Astrocyte of the hippocampus (primary cell): Measurements from ENCODE around the gene GNG4.
A peak's percentile ranks its signal among the peaks of the same experiment; 100 is the strongest.

Experiments used
- DNase-seq: peaks from one replicate; pipeline ENCODE4 v3.0.0; 2011; ENCODE audit warnings: low read depth, low spot score

The GNG4 gene

DNA sequence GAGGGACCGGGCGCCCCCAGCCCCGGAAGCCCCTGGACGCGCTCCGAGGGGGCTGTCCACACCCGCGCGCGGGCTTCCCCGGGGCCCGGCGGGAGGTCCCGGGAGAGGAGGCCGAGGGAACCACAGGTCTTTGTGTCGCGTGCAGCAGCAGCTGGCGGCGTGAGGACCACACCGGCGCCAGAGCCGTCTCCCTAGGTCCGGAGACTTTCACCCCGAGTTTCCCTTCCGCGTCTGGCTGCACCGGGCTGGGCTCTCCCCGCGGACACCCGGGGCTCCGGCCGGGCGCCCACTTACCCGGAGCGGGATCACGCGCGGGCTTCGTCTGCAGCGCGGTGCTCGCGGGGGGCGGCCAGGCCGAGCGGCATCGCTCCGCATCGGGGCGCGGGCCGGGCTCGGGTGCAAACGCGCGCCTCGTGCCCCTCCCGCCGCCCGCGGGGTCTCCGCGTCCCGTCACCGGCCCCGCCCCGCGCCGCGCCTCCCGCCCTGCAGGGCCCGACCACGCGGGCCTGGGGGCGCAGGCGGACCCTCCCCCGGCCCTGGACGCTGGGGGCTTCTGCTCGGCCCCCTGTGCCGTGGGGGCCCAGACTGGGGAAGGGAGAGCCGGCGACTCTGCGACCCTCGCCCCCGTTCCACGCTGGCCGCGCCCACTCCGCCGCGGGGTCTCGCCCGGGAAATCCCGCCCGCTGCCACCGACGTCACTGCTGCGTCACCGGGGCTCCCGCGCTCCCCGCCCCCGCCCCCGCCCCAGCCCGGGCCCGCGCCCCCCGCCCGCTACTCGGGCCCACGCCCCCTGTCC lies at the start of gene GNG4:
TSS of gene GNG4 (minus strand) at position 417 of the 796 bp plus-strand sequence. CDS start 65,946 bp downstream, outside the sequence.
- peak; percentile 60 for DNase-seq

DNA sequence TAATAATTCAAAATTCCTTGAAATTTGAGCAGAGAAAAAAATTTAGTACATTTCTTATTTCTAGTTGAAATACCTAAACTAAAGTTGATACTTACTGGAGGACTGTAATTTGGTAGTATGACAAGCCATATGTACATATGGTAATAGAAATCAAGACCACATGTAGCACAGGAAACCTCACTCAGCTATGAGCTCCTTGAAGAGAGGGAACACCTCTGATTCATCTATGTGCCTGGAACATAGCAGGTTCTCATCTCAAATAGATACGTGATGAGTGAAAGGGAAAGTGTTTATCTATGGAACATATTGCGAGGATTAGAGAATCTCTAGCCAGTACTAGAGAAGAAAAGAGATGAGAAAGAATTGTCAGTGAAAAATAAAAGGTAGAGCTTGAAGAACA lies 47.9 kb upstream of the GNG4 start:
- DNase-seq = no peak

DNA sequence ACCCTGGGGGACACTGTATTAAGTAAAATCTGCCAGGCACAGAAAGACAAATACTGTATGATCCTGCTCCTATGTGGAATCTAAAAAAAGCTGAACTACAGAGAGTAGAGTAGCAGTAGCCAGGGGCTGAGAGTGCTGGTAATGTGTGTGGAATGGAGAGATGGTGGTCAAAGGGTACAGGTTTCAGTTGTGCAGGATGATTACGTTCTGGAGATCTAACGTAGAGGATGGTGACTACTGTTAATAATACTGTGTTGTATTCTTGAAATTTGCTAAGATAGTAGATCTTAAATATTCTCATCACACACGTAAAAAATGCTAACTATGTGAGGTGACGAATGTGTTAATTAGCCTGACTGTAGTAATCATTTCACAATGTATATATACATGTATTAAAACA lies 39.8 kb upstream of the GNG4 start:
- DNase-seq = no peak

DNA sequence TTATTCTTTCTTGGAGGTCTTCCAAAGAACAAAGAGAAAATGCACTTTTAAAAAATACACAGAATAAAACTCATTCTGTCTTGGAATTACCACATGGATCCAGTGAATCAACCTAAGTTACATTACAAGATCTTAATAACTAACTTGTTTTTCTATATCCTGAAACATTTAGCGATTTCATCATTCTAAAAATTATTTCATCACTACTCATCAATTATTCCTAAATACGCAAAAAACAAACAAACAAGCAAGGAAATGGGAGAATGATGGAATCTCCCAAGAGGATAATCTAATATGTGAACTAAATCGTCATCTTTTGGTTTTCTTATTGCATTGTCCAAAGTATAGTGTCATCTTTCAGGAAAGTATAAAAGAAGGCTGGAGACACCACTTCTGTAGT lies 38.5 kb upstream of the GNG4 start:
- DNase-seq = no peak

DNA sequence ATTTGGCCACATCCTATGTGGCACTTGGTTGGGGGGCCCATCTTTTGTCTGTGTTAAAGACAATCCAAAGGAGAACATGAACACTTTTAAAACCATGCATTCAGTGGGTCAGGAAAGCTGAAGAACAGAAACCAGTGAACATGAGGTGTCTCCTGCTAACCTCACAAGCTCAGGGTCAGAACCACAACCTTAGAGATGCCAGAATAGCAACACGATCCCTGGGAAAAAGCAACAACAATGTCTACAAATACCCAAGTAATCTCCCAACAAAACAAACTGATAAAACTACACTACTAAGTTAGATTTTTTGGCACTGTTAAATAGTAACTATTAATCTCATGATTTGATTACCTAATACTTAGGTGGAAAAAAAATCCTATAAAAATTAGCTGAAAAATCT lies 34.1 kb upstream of the GNG4 start:
- no peak for DNase-seq

DNA sequence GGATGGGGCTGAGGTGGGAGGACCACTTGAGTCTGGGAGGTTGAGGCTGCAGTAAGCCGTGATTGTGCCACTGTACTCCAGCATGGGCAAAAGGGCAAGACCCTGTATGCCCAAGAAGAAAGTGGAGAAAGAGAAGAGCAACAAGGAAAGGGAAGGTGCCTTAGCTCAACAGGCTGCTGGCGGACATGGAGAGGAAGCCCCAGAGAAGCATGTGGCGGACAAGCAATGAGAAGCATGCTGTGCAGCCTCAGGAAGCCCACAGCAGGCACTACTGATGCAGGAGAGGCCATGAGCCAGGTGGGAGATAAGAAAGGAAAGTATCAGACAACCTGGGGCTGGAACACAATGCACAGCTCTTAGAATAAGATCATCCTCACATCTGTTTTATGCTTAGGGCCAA lies 32.6 kb upstream of the GNG4 start:
- no peak for DNase-seq

DNA sequence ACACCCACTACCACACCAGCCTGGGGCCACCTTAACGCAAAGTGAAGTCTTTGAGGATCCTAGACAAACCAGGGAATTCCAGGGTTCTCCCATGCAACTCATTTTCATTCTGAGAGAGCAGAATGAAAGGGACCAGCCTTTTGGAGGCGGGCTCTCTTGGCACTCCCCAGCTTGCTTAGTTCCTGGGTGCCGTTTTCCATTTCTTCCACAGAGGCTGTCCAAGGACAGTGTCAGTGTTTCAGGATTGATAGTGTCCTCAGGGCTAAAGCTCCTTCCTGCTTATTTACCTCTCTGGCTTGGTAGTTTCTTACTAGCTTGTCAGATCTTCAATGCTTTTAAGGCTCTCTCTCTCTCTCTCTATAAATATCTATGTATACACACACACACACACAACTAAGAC lies 30.1 kb upstream of the GNG4 start:
- no peak for DNase-seq

DNA sequence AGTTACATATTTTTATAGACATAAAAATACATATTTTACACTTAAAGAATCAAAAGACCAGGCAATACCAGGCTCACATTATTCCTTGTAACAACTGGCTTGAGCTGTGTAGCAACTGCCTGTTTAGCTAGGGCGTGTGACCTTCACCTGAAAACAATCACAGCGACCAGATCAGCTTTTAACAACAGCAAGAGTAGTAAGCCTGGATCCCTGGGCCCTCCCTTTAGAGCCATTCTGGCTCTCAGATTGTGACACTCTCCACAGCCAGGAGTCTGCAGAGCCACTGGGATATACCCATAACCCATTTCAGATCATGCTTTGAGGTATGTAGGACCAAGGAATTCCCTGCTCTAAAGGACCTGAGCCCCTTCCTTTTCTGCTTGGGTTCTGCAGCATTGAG lies 29.4 kb upstream of the GNG4 start:
- no peak for DNase-seq

DNA sequence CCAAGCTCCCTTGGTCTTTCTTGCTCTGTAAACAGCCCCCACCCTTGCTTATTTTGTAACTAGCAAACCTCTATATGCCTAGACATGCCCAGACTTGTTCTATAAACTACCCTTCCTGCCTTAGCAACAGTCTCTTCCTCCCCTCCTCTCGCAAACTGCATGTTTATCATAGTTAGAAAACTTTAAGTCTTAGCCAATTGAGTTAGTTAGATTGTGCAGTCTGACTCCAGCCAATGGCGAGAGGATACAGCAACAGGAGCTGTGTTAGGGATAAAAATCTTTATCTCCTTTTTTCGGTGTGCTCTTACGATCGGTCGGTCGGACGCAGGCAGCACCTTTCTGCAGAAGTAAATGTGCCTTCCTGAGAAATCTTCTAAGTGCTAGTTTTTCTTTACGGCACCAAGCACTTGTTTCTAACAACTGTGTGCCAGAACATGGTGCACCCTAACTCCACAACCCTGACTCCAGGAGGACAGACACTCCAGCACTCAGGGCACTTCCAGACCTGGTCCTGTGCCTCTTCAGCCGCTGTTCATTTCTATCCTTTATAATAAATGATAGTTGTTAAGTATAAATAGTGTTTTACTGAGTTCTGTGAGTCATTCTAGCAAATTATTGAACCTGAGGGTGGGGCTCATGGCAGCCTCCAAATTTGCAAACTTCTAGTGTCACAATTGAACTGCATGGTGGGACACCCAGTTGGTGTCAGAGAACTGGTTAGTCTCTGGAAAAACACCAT lies 25.7 kb upstream of the GNG4 start:
- DNase-seq = peak; percentile 20

DNA sequence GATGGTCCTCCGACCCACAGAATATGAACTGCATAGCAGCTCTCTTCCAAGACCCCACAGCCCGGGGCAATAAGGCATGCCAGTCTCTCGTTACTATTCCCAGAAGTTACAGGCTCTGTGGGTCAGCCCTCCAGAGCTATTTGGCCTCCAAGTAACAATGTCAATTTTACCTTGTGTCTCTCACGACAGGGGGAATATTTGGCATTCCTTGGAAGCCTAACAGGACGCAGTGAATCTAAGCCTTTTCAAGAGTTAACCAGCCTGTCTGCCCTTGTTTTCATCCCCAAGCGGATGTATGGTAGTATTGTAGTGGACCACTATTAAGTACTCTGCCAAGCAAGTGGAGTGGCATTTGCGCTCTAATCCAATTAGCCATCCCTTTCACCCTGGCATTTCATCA lies 24.4 kb upstream of the GNG4 start:
- peak; percentile 78 for DNase-seq

DNA sequence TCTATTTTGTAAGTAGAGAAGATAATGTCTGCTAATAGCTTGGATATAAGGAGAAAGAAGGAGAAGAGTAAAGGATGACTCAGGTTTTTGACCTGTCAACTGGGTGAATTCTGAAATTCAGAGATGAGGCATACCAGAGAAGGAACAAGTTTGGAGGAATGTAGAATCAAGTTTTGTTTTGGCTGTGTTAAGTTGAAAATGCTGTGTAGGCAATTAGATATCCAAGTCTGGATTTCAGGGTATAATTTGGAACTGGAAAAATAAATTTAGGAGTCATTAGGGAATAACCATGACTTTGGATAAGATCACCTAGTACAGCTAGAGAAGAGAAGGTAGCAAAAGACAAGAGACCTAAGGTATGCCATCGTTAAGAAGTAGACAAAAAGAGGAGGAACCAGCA lies 22.4 kb upstream of the GNG4 start:
- no peak for DNase-seq

DNA sequence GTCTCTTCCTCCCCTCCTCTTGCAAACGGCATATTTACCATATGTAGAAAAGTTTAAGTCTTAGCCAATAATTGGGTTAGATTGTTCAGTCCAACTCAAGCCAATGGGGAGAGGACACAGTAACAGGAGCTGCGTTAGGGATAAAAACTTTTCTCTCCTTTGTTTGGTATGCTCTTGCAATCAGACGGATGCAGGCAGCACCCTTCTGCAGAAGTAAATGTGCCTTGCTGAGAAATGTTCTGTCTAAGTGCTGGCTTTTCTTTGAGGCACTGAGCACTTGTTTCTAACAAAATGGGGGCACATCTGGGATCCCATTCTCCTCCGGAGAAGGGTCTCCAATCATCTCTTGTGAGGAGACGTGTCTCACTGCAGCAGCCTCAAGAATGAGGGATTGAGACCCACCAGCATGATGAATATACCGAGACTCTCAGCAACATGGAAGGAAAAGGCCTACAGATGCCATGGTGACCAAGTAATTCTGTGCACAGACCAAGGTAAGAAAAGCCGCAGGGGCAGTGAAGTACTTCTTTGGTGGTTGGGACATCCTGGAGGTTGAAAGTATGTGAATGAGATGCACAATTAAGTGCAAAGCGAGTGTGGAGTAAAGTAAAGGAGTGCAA lies 20.7 kb upstream of the GNG4 start:
- DNase-seq = peak; percentile 11

DNA sequence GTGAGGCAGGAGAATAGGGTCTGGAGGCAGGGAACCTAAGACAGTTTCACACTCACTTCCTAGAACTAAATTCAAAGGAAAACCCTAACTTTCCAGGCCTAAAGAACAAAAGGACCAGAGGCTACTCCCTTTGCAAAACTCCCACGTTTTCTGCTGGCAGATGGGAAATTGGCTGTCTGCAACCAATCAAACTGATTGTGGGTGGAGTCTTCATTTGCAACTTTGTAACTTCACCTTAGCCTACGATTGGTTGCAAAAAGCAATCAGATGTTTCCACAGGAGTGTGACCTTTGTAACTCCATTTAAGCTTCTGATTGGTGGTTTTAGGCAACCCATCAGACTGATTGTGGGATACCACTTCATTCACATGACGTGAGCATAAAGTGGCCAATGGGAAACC lies 19.7 kb upstream of the GNG4 start:
- DNase-seq = no peak

DNA sequence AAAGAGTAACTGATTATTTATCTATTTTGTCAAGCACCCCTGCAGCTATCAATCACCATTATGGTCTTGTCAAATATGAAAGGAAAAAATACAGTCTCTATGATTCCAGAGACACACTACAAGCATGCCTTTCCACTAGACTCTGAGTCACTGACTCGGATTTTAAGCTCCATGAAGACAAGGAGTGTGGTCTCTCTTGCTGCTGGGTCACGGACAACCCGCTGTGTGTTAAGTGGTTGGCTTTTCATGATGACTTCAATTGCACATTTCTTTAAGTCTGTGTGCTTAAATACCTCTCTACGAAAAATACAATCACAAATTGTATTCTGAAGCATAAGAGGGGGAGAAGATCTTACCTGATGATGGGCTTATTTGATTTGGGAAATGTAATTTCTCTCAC lies 14.0 kb upstream of the GNG4 start:
- no peak for DNase-seq

DNA sequence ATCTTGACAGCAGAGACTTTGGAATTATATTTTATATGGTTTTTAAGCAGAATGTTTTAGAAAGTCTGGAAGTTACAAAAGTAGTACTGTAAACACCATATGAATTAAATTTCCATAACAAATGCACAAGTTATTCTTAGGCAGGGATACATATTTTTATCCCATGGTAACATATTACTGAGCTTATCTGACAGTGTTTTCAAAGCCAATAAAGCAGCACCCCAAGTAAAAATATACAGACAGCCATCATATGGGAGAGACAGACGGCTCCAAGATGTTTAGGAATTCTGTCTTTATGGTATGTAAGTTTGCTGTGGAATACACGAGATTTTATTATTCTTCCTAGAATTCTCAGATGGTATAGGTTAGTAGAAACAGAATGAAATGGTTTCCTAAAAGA lies 12.0 kb upstream of the GNG4 start:
- DNase-seq = no peak

DNA sequence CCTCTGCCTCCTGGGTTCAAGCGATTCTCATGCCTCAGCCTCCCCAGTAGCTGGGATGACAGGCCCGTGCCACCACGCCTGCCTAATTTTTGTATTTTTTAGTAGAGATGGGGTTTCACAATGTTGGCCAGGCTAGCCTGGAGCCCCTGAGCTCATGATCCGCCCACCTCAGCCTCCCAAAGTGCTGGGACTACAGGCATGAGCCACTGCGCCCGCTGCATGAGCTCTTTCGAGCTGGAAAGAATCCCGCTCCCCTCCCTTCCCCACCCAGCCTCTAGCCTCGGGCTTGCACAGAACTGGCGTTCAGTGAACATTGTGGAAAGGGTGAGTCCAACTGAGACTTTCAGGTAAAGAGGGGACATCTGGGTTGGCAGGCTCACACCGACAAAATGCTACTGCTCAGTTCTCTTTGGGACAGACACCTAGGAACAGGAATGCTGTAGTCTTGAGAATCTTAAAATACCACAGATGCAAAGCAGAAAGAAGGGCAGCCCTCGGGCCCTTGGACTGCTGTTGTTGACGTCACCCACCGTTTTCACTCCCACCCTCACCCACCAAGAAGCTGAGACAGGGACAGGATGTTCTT lies 9.7 kb upstream of the GNG4 start:
- no peak for DNase-seq

DNA sequence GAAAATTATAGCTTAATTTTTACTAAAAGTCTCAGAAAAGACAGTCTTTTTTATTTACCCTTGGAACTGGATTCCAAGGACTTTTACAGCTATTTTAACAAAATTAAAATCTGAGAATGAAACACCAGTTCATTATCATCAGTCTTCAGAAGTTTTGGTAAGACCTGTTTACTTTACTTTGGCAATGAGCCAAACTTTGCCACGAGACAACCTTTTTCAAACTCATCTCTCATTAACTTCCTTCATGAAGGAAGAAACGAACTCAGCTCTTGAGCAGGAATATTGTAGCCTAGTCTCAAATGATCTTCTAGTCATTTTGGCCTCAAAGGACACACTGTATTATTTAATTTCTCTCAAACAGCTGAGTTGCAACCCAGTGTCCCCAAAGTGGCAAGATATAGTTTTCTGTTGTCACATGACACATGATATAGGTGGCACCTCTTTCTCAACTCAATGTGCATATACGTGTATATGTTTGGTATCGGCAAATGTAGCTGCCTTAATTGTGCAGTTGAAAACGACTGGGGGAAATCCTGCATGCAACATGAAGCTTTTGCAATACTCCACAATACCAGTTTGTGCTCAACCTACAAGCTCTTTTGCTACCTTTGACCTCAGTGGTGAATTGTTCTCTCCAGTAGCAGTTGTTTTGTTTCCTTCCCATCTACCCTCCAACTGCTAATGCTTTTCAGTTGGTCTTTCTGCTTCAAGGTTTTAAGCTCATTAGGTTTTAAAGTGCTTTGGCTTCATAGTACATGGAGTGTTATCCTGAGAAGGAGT lies 8.4 kb upstream of the GNG4 start:
- no peak for DNase-seq

DNA sequence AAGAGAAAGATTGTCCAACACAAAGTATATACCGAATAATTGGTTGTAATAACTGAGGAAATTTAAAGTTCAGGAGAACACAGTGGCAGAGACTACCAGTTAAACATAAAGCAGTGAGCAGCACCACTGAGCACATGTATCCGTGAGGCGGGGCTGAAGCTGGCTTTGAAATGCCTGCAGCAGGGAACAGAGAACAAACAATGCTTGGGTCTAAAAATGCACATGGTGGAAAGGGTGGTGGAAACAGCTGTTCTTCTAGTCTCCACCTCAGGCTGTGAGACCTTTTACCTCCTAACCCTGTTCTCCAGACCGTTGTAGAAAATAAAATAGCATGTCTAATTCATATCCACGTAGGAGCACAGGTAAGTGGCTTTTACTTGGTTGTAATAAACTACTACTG lies 7.7 kb upstream of the GNG4 start:
- DNase-seq = no peak

DNA sequence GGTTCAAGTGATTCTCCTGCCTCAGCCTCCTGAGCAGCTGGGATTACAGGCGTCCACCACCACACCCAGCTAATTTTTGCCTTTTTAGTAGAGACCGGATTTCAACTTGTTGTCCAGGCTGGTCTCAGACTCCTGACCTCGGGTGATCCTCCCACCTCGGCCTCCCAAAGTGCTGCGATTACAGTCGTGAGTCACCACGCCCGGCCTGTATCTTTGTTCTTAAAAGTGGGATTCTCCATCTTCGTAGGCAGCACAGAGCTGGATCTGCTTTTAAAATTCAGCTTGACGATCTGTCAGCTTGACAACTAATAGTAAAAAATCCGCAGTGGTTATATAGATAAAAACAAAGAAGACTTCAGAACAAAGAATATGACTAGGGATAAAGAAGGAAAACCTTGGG lies 2.8 kb upstream of the GNG4 start:
- DNase-seq = no peak

DNA sequence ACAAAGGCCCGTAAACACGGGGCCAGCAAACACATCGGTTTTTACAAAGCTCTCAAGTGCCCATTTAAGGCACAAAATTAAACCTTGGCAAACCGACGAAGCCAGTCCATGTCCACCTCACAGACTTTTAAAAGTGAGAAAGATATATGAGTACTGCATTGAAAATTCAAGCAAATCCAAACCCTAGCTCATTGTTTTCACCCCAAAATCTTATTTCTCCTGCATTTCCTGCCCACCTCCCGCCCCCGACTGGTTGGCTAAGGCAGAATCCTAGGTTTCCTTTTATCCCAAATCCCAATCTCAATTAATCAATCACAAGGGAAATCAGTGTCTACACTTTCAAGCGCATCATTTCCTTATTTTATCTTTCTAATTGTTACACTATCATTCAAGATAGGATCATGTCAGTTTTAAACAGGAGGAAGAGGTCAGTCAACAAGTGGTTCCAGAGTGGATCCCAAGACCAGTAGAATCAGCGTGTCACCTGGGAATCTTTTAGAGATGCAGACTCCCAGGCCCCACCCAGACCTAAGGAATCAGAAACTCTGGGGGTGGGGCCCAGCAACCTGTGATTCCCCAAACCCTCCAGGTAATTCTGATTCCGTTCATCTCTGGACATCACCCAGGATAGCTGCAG lies 1.7 kb upstream of the GNG4 start:
- DNase-seq = no peak
